HG03060 (cell line): Measurements from ENCODE around the gene CNTN1.

Experiments
- ATAC-seq: cut with Tn5 transposase; IDR thresholded peaks from one replicate; pipeline ENCODE4 v1.9.1; 2021; ENCODE audit warnings: low read depth, moderate number of reproducible peaks; ENCODE audit not compliant: unreplicated experiment

CNTN1 gene

GRCh38 chr12:40691913-40692764, at the start of gene CNTN1:
TSS of gene CNTN1 (plus strand) at chr12:40692439.
- ATAC-seq: no peak

- no peak for ATAC-seq
Measured at GRCh38 chr12:40643506-40643905, 48.7 kb upstream of the CNTN1 start.

- ATAC-seq: no peak
Measured at GRCh38 chr12:40643976-40644375, 48.3 kb upstream of the CNTN1 start.

GRCh38 chr12:40644708-40645107, 47.5 kb upstream of the CNTN1 start:
- no peak for ATAC-seq

GRCh38 chr12:40645361-40645760, 46.9 kb upstream of the CNTN1 start:
- ATAC-seq: no peak

- ATAC-seq: no peak
Measured at GRCh38 chr12:40646456-40646855, 45.8 kb upstream of the CNTN1 start.

GRCh38 chr12:40646911-40647310, 45.3 kb upstream of the CNTN1 start:
- no peak for ATAC-seq

GRCh38 chr12:40647651-40648050, 44.6 kb upstream of the CNTN1 start:
- no peak for ATAC-seq

GRCh38 chr12:40648519-40648918, 43.7 kb upstream of the CNTN1 start:
- no peak for ATAC-seq

- no peak for ATAC-seq
Measured at GRCh38 chr12:40650038-40650704, 42.1 kb upstream of the CNTN1 start.

GRCh38 chr12:40655451-40655850, 36.8 kb upstream of the CNTN1 start:
- ATAC-seq: no peak

GRCh38 chr12:40662366-40662765, 29.9 kb upstream of the CNTN1 start:
- ATAC-seq: no peak

GRCh38 chr12:40663781-40664180, 28.5 kb upstream of the CNTN1 start:
- no peak for ATAC-seq

- no peak for ATAC-seq
Measured at GRCh38 chr12:40668099-40668529, 24.1 kb upstream of the CNTN1 start.

GRCh38 chr12:40672741-40673271, 19.4 kb upstream of the CNTN1 start:
- ATAC-seq: no peak

GRCh38 chr12:40681148-40681547, 11.1 kb upstream of the CNTN1 start:
- ATAC-seq: no peak

- ATAC-seq: no peak
Measured at GRCh38 chr12:40684986-40685385, 7.3 kb upstream of the CNTN1 start.

GRCh38 chr12:40688085-40688725, 4.0 kb upstream of the CNTN1 start:
- ATAC-seq: no peak

- no peak for ATAC-seq
Measured at GRCh38 chr12:40689576-40689975, 2.7 kb upstream of the CNTN1 start.

GRCh38 chr12:40692765-40693206, 547 bp downstream of the CNTN1 start:
- ATAC-seq: no peak

GRCh38 chr12:40693207-40693821, 1.1 kb downstream of the CNTN1 start:
- ATAC-seq: no peak
